ENCODE data around the gene DDA1.
A peak's percentile ranks its signal among the peaks of the same experiment; 100 is the strongest.
"Not testable (repeated sequence)": the region's sequence is repeated elsewhere in the genome, so short reads cannot be mapped to it uniquely, and the experiment has no call there.

DDA1 gene

DNA sequence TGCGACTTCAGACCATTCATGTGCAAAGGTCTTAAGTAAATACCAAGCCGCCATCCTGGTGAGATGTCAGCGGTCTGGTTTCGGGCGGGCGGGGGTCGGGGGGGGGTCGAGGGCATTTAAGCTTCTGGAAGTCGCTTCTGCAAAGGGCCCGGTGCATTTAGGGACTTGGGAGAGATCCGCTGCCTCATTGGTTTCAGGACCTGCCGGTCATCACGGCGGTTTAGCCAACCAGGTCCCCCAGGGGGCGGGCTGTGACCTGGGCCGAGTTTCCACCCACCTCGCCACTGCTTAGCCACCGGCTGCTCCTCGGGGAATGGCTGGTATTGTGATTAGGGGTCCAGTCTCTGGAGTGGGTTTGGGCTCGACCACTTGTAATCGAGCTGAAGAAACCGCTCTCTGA, 19.9 kb upstream of the DDA1 start:
- DNase-seq = peak; percentile 80

DNA sequence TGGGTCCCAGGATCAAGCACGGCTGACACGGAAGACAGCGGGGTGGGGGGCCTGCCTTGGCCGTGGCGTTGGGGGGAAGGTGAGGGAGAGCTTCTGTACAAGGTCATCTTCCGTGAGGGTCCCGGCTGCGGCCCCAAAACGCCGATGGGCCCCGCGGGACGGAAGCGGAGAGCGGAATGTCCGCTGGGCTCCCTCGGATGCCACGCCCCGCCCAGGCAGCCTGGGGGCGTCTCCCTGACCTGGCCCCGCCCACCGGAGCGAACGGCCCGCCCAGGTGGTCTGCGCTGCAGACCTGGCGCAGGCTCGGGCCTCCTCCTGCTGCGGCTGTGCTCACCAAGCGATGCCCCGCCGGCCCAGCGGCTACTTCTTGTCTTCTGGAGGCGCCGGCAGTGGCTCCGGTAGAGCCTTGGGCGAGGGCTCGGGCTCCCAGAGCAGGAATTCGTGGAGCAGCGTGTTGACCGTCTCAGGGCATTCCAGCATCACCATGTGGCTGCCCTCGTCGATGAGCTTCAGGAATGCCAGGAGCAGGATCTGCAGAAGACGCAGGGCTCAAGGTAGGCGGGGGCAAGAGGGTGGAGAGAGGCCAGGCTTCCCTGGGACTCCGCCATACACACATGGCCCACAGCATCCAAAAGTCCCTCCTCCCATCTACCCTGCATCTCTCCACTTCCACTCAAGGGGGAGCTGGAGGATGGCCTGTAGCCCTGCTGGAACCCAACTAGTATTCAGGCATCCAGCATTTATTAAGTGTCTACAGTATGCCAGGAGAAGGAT, 16.9 kb upstream of the DDA1 start:
- peak; percentile 93 for DNase-seq

DNA sequence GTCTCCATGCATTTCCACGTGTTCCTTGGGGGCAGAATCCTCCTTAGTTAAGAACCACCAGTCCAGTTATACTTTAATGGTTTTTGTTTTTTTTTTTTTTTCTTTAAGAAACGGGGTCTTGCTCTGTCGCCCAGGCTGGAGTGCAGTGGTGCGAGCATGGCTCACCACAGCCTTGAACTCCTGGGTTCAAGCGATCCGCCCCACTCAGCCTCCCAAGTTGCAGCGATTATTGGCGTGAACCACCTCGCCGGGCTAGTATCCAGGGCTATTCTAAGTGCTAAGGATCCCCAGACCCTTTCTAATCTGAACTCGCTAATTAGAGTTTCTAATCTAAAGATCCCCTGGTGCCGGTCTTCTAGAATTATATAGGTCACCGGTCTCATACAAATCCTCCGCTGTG, 15.8 kb upstream of the DDA1 start:
- no peak for DNase-seq

DNA sequence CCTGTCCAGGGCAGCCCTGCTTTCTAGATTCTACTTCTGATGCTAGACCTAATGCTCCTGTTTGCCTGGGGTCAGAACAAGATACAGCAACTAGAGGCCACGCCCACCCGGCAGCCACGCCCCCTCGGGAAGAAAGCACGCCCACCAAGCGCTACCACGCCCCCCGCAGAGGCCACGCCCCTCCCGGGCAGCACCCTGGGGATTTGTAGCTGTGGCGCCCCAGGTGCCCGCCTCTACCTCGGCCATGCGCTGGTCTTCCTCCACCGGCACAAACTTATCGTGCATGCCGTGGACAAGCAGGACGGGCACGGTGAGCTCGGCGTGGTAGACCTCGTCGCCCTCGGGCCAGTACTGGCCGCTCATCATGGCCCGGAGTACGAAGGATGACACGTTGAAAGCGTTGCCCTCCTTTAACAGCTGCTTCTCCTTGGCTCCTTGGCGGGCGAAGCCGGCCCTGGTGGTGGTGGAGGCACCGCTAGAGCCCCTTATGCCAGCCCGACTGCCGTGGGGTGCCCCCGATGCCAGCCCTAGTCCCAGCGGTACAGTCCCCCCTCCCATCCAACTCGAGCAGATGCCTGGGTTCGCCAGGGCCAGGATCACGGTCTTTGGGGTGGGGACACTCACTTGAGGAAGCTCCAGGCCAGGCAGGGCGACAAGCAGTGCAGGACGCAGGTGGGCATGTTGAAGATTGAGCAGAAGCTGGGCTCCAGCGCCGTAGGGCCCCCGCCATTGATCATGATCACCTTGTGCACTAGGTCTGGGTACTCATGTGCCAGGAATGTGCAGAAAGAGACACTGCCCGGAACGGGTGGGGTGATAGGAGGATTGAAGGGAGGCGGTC, 15.1 kb upstream of the DDA1 start:
- peak; percentile 87 for DNase-seq

DNA sequence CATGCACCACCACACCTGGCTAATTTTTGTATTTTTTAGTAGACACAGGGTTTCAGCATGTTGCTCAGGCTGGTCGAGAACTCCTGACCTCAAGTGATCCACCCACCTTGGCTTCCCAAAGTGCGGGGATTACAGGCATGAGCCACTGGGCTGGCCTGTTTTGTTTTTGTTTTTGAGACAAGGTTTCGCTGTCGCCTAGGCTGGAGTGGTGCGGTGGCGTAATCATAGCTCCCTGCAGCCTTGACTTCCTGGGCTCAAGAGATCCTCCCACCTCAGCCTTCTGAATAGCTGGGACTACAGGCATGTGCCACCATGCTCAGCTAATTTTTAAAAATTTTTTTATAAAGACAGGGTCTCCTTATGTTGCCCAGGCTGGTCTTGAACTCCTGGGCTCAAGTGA, 13.8 kb upstream of the DDA1 start:
- DNase-seq = not testable (repeated sequence)

DNA sequence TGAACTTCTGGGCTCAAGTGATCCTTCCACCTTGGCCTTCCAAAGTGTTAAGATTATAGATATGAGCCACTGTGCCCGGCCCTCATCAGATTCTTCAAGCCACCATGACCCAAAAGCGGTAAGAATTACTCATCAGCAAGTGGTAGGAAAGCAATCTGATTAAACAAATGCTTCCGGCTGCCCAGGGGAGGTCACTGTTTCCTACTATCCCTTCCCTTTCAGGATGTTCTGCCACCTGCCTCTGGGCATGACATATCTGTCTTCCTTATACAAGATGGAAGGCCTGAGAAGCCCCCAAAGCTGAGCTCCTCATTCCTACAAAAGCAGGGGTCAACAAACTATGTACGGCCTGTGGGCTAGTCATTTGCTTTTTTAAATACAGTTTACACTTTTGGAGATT, 13.1 kb upstream of the DDA1 start:
- no peak for DNase-seq

DNA sequence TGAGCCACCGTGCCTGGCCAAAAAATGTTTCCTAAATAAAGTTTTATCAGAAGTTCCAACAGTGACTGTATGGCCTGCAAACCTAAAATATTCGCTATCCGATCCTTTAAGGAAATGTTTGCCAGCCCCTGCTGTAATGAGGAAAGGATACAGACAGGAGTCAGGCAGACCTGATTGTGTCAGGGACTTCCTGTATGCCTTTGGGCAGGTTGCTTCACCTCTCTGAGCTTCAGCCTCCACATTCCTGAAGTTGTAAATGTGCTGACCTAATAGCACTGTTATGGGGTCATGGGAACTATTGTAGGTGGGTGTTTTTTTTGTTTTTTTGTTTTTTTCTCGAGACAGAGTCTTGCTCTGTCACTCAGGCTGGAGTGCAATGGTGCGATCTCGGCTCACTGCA, 12.4 kb upstream of the DDA1 start:
- DNase-seq = no peak

DNA sequence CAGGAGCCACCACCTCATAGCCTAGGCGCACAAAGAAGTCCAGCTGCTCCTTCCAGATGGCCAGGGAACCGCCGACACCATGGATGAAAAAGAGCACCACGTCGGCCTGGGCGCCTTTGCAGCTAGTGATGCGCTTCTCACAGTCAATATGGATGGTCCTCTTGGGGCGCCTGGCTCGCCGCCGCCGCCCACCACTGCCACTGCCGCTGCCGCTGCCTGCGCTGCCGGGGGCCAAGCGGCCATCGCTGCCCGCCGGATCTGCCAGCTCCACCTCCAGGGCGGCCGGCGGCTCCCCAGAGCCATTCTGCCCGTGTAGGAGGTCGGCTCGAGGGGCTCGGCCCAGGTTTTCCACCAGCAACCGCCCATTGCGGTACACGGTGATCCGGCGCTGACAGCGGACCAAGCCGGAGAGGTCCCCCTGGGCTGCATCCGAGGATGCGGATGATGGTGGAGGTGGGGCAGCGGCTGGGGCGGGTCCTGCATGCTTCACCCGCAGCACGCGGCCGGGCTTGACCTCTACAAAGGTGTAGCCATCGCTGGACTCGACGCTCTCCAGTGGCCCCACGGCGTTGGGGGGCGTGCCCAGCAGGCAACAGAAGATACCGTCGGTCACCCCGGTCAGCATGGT, 8.3 kb upstream of the DDA1 start:
- DNase-seq = no peak

DNA sequence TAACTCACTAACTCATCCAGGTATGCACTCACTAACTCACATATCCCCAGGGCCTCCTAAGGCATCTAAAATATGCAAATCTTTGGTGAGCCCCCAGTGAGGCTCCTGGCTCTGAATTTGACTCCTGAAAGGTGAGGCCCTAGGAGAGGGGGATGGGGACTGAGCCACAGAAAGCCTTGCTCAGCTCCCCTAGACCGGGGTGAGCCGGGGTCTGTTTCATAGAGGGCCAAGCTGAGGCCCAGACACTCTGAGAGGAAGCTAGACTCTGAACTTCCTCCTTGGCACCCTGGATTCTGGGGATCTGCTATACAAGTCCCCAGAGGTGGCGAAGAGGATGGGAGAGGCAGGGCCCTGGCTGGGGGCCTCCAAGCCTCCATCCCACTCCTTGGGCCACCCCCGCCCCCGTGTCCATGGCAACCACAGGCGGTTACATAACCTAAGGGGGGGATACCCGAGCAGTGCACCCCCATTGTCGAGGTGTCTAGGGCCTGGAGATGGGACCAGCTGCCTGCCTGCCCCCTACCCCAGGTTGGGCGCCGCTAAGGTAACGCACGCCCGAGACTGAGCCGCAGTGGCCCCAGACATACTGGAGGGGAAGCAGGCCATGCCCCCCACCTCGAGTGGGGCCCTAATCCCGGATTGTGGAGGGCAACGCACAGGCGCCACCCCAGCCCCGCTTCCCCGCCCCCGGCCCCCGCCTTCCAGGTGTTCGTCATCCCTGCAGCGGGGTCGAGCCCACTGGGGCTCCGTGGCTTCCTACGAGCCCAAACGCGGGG, 6.8 kb upstream of the DDA1 start:
- DNase-seq = no peak

DNA sequence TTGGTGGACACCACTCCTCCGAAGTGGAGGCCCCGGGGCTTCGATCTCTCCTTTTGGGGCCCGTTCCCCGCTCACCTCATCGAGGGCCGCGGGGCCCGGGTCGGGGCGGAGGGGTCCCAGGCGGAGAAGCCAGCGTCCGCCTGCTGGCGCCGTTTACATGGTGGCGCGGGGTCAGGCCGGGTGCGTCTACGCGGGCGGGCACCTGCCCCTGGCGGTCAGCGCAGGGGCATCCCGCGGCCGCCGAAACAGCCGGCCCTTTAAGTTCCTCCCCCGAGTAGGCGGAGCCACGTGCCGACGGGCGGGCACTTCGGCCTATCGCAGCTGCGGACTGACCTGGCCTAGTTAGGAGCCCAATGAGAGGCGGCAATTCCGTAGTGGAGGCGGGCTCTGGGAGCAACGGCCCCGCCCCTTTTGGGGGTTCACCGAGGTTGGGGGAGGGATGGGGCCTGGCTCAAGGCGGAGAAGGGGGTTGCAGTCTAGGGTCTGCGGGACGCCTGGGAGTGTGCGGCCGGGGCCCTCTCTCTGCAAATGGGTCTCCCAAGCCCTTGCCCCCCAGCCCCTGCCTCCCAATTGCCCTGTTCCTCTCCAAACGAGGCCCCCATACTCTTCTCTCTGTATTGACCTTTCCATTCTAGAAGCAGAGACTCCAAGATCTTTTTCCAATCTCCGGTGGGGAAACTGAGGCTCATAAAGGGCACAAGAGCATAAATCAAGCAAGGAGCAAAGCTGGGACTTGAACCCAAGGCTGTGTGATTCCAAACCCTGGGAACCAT, 6.0 kb upstream of the DDA1 start, which contains the start of gene ABHD8:
Gene ABHD8 (minus strand): TSS at position 259 of the 773 bp plus-strand sequence. CDS start 1,809 bp downstream, outside the sequence.
- DNase-seq = peak; percentile 97

DNA sequence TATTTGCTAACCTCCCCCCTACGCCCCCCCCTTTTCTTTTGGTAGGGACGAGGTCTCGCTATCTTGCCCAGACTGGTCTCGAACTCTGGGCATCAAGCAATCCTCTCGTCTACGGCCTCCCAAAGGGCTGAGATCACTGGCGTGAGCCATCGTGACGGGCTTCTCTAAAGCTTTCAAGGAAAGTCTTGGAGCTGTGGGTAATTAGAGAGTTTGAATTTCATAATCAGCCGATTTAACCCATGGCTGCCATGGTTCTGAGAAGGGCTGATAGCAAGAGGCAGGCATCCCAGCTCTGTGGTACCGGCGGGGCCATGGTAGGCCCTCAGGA, 5.5 kb upstream of the DDA1 start:
- DNase-seq = no peak

DNA sequence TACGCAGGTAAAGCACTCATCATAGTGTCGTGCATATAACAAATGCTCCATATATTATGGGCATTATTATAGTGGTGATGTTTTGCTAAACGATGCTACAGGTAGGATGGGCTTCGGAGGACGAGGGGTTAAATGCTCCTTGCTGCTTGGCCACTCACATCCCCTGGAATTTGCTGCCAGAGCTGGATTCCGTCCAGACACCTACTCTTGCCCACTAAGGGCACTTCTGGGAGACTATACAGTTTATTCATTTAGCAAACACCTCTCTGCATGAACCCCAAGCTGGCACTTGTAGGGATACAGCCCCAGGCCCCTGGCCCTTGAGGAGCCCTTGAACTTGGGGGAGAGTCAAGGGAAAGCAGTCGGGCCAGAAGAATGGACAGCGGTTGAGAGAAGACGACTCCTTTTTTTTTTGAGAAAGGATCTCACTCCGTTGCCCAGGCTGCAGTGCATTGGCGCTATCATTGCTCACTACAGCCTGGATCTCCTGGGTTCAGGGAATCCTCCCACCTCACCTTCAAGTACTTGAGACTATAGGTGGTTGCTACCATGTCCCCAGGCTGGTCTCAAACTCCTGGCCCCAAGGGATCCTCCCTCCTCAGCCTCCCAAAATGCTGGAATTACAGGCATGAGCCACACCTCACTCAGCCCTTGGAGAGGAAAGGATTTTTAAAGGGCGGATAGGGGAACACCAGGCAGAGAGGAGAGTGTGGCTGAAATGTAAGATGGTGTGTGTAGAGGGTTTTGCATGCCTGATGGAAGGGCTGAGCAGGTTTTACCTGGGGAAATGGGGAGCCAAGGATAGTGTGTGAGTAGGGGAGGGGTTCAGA, 4.8 kb upstream of the DDA1 start:
- no peak for DNase-seq

DNA sequence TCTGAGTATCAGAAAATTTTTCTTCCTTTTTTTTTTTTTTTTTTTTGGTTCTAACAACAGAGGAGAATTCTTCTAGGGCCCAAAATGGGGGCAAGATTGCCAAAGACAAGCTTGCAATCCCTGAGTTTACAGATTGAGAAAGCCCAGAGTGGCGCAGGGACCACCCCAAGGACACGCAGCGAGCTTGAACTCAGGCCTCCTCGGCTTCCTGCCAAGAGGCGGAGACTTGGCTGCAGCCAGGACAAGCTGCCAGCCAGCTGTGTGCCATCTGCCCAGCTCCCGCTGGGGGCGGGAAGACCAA, 4.2 kb upstream of the DDA1 start:
- DNase-seq = no peak

DNA sequence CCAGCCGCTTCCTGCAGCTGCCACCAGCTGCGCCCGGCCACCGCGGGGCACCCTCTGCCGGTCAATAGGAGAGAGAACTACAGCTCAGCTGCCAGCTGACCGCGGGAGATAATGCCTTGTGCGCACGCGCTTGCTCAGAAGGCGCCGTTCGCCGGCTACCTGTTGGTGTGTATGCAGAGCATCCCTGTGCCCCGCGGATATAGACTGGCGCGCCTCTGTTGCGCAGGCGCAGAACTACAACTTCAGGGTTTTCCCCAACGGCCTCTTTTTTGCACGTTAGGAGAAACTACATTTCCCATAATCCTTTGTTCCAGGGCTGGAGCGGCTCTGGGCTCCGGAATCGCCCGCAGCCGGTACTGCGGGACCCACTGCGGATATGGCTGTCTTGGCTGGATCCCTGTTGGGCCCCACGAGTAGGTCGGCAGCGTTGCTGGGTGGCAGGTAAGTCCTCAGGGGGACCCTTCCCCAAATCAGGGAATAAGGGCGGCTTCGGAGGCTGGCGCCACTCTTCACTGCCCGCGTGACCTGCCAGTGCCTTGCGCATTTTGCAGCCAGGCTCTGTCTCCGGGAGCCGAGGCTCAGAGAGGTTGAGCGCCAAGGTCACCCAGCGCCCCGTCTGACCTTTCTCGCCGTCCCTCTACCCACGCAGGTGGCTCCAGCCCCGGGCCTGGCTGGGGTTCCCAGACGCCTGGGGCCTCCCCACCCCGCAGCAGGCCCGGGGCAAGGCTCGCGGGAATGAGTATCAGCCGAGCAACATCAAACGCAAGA, 3.7 kb upstream of the DDA1 start, which contains the start of gene MRPL34:
Gene MRPL34 (plus strand): TSS at position 356 of the 768 bp plus-strand sequence. CDS start 21 bp downstream, at position 377.
- DNase-seq = peak; percentile 96

DNA sequence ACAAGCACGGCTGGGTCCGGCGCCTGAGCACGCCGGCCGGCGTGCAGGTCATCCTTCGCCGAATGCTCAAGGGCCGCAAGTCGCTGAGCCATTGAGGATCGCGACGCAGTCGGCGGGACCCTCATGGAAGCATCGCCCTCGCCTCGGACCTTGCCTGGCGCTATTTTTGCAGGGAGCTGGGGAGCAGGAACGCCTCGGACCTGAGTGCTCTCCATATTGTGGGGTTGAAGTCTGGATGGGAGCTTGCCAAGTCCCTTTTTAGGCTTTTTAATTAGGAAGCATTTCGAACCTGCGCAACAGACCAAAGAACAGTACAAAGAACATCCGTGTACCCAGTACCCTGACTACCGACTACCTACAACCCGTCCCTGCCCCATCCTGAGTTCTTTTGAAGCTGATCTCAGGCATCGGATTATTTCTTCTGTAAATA, 3.1 kb upstream of the DDA1 start:
- no peak for DNase-seq

DNA sequence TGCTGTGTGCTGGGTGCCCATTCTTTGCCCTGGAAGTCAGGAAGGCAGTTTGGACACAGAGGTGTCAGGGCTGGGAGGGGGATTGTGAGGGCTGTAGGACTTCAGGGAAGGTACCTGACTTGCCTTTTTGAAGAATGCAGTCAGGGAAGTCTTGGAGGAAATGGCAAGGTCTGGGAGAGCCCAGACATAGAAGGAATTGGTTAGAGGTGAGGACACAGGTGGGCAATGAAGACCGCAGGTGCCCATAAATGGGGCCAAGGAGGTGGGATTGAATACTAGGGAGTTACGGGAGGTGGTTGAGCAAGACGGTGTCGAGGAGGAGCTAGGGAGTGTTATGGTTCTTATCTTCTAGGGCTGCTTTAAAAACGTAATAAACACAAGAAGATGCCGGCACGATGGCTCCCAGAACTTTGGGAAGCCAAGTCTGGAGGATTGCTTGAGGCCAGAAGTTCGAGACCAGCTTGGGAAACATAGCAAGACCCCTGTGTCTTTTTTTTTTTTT, 1.4 kb upstream of the DDA1 start:
- DNase-seq = no peak

DNA sequence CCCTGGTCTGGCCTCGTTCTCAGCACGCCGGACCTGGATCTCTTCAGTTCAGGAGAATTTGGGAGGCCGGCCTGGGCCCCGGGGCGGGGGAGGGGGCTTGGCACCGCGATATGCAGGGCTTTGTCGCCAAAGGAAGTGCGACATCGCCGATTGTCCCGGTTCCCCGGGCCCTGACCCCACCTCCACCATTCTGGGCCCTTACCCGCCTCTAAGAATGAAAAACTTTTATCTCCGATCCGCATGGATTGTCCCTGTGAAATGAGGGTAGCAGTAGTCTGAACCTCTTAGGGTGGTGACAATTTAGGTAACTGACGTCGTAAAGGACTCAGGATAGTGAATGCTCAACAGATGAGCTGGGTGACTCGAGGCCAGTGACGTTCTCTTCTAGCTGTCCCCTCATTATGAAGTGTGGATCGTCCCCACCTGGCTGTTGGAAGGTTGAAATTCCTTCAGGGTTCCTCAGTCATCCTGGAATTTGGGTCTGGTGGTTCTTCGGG, 650 bp downstream of the DDA1 start:
- DNase-seq = peak; percentile 41

DNA sequence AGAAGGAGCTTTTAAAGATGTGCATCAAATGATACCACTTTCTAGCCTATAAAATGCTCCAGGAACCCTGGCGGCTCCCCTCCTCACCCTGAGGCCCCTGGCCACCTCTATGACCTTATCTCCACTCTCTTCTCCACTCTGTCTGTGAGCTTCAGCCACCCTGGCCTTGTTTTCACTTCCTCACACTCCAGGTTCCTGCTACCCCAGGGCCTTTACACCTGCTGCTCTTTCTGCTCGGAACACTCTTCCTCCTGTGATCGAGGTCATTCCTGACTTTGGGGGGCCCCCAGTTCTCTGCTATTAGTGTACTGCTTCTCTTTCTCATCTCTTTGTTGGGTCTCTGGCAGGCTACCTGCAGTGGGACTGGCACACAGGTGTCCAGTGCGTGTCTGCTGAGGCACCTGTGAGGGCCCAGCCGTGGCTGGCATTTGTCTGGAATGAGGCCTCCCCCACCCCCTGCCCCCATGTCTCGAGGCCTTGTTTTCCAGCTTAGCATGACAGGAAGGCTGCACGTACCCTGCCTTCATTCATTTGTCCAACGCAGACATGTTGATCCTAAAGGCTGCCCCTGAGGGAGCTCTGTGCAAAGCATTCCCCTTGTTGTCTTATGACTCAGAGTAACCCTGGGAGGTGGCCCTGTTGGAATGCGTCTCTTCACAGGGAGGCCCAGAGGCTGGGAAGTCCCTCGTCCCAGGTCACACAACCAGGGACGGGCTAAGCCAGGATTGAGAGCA, 2.3 kb downstream of the DDA1 start:
- no peak for DNase-seq
